Measurements from ENCODE around the gene NCKAP5.

Gene NCKAP5

DNA sequence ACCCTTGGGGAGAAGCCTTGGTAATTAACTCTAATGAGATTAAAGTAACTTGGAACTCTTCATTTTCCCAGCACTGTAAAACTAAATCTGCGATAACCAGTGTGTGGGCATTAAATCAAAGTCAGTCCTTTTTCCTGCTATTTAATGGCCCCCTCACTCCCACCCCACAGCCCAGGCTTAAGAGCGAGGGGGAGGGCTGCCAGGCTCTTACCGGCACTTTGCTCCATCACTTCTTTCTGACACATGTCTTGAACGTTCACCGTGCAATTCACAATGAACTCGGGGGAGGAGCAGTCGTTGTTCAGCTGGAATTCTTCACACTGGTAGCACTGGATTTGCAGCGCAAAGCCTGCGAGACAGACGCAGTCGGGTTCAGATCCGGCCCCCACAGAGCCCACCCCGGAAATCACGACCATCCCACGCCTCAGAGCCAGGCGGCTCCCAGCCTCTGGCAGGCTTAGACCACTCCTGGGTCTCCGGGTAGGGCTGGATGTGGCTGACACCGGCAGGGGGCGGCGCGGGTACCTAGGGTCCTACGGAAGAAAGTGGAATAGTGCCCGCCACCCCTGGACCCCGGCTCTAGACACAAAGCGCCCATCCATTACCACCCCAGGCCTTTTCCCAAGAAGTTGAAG, 900.0 kb downstream of the NCKAP5 start:
- TF ChIP-seq FOXP2 (optimal IDR thresholded peaks at IDR 0.05; ENCODE audit: borderline replicate concordance, extremely low read depth, extremely low read length, insufficient read depth) (no peak), POLR2AphosphoS5 (IDR thresholded peaks at IDR 0.05; ENCODE audit: low read depth, low read length) (no peak), TAF1 (IDR thresholded peaks at IDR 0.05; ENCODE audit: borderline replicate concordance, insufficient read depth, low read length) (no peak), SIN3A (IDR thresholded peaks at IDR 0.05; ENCODE audit: borderline replicate concordance, insufficient read depth, low read length) (no peak)
- TF ChIP-seq, protein P1, sequence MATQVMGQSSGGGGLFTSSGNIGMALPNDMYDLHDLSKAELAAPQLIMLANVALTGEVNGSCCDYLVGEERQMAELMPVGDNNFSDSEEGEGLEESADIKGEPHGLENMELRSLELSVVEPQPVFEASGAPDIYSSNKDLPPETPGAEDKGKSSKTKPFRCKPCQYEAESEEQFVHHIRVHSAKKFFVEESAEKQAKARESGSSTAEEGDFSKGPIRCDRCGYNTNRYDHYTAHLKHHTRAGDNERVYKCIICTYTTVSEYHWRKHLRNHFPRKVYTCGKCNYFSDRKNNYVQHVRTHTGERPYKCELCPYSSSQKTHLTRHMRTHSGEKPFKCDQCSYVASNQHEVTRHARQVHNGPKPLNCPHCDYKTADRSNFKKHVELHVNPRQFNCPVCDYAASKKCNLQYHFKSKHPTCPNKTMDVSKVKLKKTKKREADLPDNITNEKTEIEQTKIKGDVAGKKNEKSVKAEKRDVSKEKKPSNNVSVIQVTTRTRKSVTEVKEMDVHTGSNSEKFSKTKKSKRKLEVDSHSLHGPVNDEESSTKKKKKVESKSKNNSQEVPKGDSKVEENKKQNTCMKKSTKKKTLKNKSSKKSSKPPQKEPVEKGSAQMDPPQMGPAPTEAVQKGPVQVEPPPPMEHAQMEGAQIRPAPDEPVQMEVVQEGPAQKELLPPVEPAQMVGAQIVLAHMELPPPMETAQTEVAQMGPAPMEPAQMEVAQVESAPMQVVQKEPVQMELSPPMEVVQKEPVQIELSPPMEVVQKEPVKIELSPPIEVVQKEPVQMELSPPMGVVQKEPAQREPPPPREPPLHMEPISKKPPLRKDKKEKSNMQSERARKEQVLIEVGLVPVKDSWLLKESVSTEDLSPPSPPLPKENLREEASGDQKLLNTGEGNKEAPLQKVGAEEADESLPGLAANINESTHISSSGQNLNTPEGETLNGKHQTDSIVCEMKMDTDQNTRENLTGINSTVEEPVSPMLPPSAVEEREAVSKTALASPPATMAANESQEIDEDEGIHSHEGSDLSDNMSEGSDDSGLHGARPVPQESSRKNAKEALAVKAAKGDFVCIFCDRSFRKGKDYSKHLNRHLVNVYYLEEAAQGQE (IDR thresholded peaks at IDR 0.05; ENCODE audit: insufficient read depth in 1 of 2, low read depth in 2 of 2, low read length in 2 of 2), result no peak

DNA sequence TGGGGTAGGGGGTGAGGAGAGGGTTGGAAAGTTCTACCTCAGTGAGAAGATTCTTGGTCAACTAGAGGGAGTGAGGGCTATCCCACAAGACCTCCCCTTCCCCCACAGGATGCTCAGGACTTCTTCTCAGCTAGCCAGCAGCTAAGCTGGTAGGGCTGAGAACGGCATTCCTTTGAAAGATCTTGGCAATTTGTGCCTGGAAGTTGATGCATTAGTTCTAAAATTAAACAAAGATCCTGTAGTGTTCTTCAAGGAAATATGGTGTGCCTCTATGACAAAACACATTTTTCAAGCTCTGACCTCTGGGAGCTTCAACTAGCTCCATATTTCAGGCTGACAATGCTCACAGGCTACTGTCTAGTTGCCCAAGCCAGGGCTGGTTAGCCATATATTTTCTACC, 900.6 kb downstream of the NCKAP5 start:
- TF ChIP-seq TAF1 (IDR thresholded peaks at IDR 0.05; ENCODE audit: borderline replicate concordance, insufficient read depth, low read length), result no peak
- no peak for TF ChIP-seq SIN3A (IDR thresholded peaks at IDR 0.05; ENCODE audit: borderline replicate concordance, insufficient read depth, low read length)
- no peak for TF ChIP-seq FOXP2 (optimal IDR thresholded peaks at IDR 0.05; ENCODE audit: borderline replicate concordance, extremely low read depth, extremely low read length, insufficient read depth)
- TF ChIP-seq, protein P1 (IDR thresholded peaks at IDR 0.05; ENCODE audit: insufficient read depth in 1 of 2, low read depth in 2 of 2, low read length in 2 of 2), result no peak
- TF ChIP-seq POLR2AphosphoS5 (IDR thresholded peaks at IDR 0.05; ENCODE audit: low read depth, low read length), result no peak

GRCh38 chr2:132665401-132666140, 902.7 kb downstream of the NCKAP5 start:
- TF ChIP-seq POLR2AphosphoS5 (IDR thresholded peaks at IDR 0.05; ENCODE audit: low read depth, low read length) (no peak), TAF1 (IDR thresholded peaks at IDR 0.05; ENCODE audit: borderline replicate concordance, insufficient read depth, low read length) (no peak), SIN3A (IDR thresholded peaks at IDR 0.05; ENCODE audit: borderline replicate concordance, insufficient read depth, low read length) (no peak), FOXP2 (optimal IDR thresholded peaks at IDR 0.05; ENCODE audit: borderline replicate concordance, extremely low read depth, extremely low read length, insufficient read depth) (no peak)
- TF ChIP-seq, protein P1 (IDR thresholded peaks at IDR 0.05; ENCODE audit: insufficient read depth in 1 of 2, low read depth in 2 of 2, low read length in 2 of 2), result no peak

- TF ChIP-seq SIN3A (IDR thresholded peaks at IDR 0.05; ENCODE audit: borderline replicate concordance, insufficient read depth, low read length) (no peak), POLR2AphosphoS5 (IDR thresholded peaks at IDR 0.05; ENCODE audit: low read depth, low read length) (no peak), FOXP2 (optimal IDR thresholded peaks at IDR 0.05; ENCODE audit: borderline replicate concordance, extremely low read depth, extremely low read length, insufficient read depth) (no peak), TAF1 (IDR thresholded peaks at IDR 0.05; ENCODE audit: borderline replicate concordance, insufficient read depth, low read length) (no peak)
- TF ChIP-seq, protein P1 (IDR thresholded peaks at IDR 0.05; ENCODE audit: insufficient read depth in 1 of 2, low read depth in 2 of 2, low read length in 2 of 2), result no peak
Observed at GRCh38 chr2:132664096-132664495, 904.2 kb downstream of the NCKAP5 start.

Measured in PFSK-1 (cell line).